ENCODE measurements around the gene GRAMD1C.

The GRAMD1C gene

DNA sequence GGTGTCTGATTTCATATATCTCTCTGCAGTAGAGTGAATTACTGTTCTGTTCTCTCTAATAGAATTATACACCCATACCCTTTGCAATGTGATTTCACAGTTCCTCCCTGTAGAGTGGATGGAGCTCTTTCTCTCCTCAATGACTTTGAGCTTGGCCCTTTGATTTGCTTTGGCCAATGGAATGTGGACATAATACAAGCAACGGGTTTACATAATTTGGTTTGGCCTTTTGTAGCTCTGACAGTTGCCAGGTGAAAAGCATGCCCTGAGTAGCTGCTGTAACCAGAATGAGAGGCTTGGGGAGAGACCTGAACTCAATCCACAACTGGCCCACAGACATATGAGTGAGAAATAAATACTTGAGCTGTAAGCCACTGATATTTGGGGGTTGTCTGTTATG is 141.3 kb downstream of the GRAMD1C start:
- no peak for DNase-seq (ENCODE audit: extremely low read depth, low read depth)
- TF ChIP-seq, protein P1, sequence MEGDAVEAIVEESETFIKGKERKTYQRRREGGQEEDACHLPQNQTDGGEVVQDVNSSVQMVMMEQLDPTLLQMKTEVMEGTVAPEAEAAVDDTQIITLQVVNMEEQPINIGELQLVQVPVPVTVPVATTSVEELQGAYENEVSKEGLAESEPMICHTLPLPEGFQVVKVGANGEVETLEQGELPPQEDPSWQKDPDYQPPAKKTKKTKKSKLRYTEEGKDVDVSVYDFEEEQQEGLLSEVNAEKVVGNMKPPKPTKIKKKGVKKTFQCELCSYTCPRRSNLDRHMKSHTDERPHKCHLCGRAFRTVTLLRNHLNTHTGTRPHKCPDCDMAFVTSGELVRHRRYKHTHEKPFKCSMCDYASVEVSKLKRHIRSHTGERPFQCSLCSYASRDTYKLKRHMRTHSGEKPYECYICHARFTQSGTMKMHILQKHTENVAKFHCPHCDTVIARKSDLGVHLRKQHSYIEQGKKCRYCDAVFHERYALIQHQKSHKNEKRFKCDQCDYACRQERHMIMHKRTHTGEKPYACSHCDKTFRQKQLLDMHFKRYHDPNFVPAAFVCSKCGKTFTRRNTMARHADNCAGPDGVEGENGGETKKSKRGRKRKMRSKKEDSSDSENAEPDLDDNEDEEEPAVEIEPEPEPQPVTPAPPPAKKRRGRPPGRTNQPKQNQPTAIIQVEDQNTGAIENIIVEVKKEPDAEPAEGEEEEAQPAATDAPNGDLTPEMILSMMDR (IDR thresholded peaks at IDR 0.05; ENCODE audit: low read depth, low read length), result no peak

DNA sequence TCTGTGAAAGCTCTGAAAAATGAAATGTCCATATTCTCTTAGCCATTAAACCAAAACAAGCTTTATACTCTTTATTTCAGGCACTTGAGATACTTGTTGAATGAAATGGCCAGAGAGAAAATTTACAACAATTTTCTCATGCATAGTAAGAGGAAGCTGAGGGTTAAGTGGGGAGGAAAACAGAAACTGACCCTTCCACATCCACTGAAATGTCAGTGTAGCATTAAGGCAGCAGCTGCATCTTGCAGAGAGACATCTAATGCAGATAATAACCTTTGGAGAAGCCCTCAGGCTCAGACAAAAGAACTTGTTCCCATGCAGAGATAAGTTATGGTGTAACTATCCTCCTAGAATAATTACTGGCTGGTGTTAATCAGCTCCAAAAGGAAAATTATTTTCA is 143.2 kb downstream of the GRAMD1C start:
- TF ChIP-seq, protein P1 (IDR thresholded peaks at IDR 0.05; ENCODE audit: low read depth, low read length), result no peak
- DNase-seq (ENCODE audit: extremely low read depth, low read depth), result no peak

DNA sequence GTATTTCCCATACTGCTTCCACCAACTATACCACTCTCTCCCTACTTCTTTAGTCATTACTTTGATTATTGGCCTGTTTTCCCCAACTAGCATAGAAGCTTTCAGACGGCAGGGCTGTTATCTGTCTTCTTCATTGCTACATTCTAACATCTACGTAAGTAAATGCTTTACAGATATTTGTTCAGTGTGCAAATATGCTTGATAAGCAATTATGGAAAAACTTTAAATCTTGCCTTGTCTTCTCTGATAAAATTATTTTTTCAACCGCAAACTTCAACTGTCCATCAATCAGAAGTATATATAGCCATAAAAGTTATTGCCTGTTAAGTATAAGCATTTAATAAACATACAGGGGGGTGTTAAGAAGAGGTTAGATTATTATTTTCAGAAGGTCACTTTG is 145.0 kb downstream of the GRAMD1C start:
- DNase-seq (ENCODE audit: extremely low read depth, low read depth), result no peak
- TF ChIP-seq, protein P1 (IDR thresholded peaks at IDR 0.05; ENCODE audit: low read depth, low read length), result no peak

DNA sequence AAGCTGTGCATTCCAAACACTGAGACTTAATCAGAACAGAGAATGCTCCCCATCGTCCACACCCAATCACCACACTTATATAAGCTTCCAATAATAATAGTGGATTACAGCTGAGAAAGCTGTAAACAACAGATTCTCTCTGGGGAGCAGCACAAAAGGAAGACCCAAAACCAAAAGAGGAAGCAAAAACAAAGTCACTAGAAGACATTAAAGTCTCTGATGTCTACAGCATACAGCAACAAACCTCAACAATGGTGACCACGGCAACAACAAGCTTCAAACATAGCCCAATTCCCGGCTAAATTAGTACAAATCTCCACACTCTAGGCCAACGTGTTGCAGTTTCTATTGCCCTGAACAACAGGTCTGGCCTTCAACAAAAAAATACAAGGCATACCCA is 147.0 kb downstream of the GRAMD1C start:
- TF ChIP-seq, protein P1 (IDR thresholded peaks at IDR 0.05; ENCODE audit: low read depth, low read length), result no peak
- no peak for DNase-seq (ENCODE audit: extremely low read depth, low read depth)

Data from AG09319 (cell line).